Uterus (tissue), 2 donors: ENCODE data around the gene ZFAND3.

Source experiments
- CTCF ChIP-seq, 4 experiments: fragments of 200-600 bp in 2 of 4; fragments of 450-650 bp in 2 of 4; sonication (generic) in 2 of 4; IDR thresholded peaks; one replicate each; pipeline ENCODE4 v1.5.1; 2016 to 2019; ENCODE audit warnings: antibody characterized with exemption in 4 of 4, mild to moderate bottlenecking in 2 of 4, moderate library complexity in 1 of 4
- POLR2A ChIP-seq, 2 donors: fragments of 450-650 bp; IDR thresholded peaks; one replicate each; pipeline ENCODE4 v1.6.1; 2016; ENCODE audit warnings: antibody characterized with exemption in 2 of 2, mild to moderate bottlenecking in 1 of 2, moderate library complexity in 1 of 2

GRCh38 chr6:38159596-38159995, 340.1 kb downstream of the ZFAND3 start:
- TF ChIP-seq CTCF (IDR thresholded peaks at IDR 0.05) (no peak), POLR2A (IDR thresholded peaks at IDR 0.05) (no peak)
